HG03025 (cell line): ENCODE results near the gene HOXD10.

Source experiments
- ATAC-seq: cut with Tn5 transposase; IDR thresholded peaks from one replicate; pipeline ENCODE4 v1.9.1; 2021; ENCODE audit warnings: mild to moderate bottlenecking, moderate library complexity; ENCODE audit not compliant: unreplicated experiment, low FRiP score

Gene HOXD10

GRCh38 chr2:176132205-176133171 is 15.9 kb downstream of the HOXD10 start:
- ATAC-seq, result no peak

- no peak for ATAC-seq
These were observed 16.8 kb downstream of the HOXD10 start for GRCh38 chr2:176133389-176133788.

GRCh38 chr2:176134035-176134434 is 17.5 kb downstream of the HOXD10 start:
- no peak for ATAC-seq

- ATAC-seq, result no peak
These were observed 18.5 kb downstream of the HOXD10 start for GRCh38 chr2:176135035-176135440.

GRCh38 chr2:176136374-176137251 is 20.0 kb downstream of the HOXD10 start:
- no peak for ATAC-seq

- ATAC-seq, result no peak
These were observed 20.6 kb downstream of the HOXD10 start for GRCh38 chr2:176137252-176137580.

GRCh38 chr2:176137906-176138305 is 21.3 kb downstream of the HOXD10 start:
- ATAC-seq, result no peak

GRCh38 chr2:176138526-176138922 is 21.9 kb downstream of the HOXD10 start:
- no peak for ATAC-seq

GRCh38 chr2:176138923-176139660 is 22.5 kb downstream of the HOXD10 start:
- no peak for ATAC-seq

GRCh38 chr2:176139661-176140512 is 23.3 kb downstream of the HOXD10 start:
- ATAC-seq, result no peak

- ATAC-seq, result peak; percentile 88
These were observed 24.1 kb downstream of the HOXD10 start for GRCh38 chr2:176140513-176141317.

GRCh38 chr2:176142281-176142680 is 25.7 kb downstream of the HOXD10 start:
- ATAC-seq, result no peak

- no peak for ATAC-seq
These were observed 28.7 kb downstream of the HOXD10 start for GRCh38 chr2:176145085-176145969.

GRCh38 chr2:176146101-176146500 is 29.5 kb downstream of the HOXD10 start:
- ATAC-seq, result no peak

GRCh38 chr2:176146645-176147044 is 30.1 kb downstream of the HOXD10 start:
- no peak for ATAC-seq

- no peak for ATAC-seq
These were observed 30.7 kb downstream of the HOXD10 start for GRCh38 chr2:176147210-176147799.

GRCh38 chr2:176147800-176148496 is 31.4 kb downstream of the HOXD10 start:
- ATAC-seq, result no peak
